IPS-15b (cell line): ENCODE measurements around the gene DDB1.

Experiments
- H3K27me3 ChIP-seq: one replicate; pipeline ENCODE4 v1.6.1; 2013; ENCODE audit warnings: low read length; ENCODE audit not compliant: control insufficient read depth, insufficient read depth
- H3K36me3 ChIP-seq: one replicate; pipeline ENCODE4 v1.6.1; 2013; ENCODE audit warnings: low read length; ENCODE audit not compliant: control insufficient read depth, insufficient read depth
- H3K4me1 ChIP-seq: one replicate; pipeline ENCODE4 v1.6.1; 2013; ENCODE audit warnings: mild to moderate bottlenecking, low read length; ENCODE audit not compliant: control insufficient read depth, insufficient read depth
- H3K4me3 ChIP-seq: one replicate; pipeline ENCODE4 v1.5.1; 2013; ENCODE audit warnings: low read depth, low read length
- H3K9ac ChIP-seq: one replicate; pipeline ENCODE4 v1.6.1; 2013; ENCODE audit warnings: low read depth, mild to moderate bottlenecking, low read length
- H3K9me3 ChIP-seq: one replicate; pipeline ENCODE4 v1.6.1; 2013; ENCODE audit warnings: mild to moderate bottlenecking, low read length; ENCODE audit not compliant: control insufficient read depth, insufficient read depth

Gene DDB1

DNA sequence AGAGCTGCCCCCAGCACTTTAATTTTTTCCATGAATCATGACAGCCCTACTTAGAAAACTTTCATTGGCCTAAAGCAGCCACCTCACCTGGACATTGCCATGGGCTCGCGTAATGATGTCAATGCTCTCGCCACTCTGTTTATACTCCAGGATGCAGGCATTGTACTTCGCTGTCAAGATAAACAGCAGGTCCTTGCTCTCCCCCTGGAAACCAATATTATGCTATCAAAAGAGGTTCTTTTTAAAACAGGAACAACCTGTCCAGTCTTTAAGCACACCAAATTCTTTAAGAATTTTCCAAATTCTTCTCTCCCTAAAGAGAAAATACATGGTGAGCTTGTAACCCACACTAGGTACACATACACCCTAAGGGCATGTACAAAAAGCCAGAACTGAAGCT lies 3.0 kb downstream of the DDB1 start:
- H3K4me3 ChIP-seq: no peak overlapping the region
- no peak overlapping the region for H3K9ac ChIP-seq
- no peaks in the 10 kb centered on the region for H3K9me3 ChIP-seq
- H3K36me3 ChIP-seq: peaks cover 34% of the 10 kb centered on the region
- H3K27me3 ChIP-seq: no peaks in the 10 kb centered on the region
- H3K4me1 ChIP-seq: peaks cover 4% of the 10 kb centered on the region

DNA sequence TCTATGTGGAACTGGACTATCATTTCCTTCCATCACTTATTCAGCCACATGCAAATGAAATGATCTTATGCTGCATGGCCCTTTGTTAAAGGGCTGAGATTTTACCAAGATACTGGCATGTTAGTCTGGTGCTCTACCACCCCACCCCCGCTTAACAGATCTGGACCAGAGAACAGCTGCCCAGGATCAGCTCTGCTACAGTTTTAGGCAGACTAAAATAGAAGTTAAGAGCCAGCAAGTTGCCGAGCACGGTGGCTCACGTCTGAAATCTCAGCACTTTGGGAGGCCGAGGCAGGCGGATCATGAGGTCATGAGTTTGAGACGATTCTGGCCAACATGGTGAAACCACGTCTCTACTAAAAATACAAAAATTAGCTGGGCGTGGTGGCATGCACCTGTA lies 4.6 kb downstream of the DDB1 start:
- H3K9me3 ChIP-seq: no peaks in the 10 kb centered on the region
- peaks cover 3% of the 10 kb centered on the region for H3K4me1 ChIP-seq
- H3K27me3 ChIP-seq: no peaks in the 10 kb centered on the region
- no peak overlapping the region for H3K9ac ChIP-seq
- H3K4me3 ChIP-seq: no peak overlapping the region
- H3K36me3 ChIP-seq: peaks cover 47% of the 10 kb centered on the region

DNA sequence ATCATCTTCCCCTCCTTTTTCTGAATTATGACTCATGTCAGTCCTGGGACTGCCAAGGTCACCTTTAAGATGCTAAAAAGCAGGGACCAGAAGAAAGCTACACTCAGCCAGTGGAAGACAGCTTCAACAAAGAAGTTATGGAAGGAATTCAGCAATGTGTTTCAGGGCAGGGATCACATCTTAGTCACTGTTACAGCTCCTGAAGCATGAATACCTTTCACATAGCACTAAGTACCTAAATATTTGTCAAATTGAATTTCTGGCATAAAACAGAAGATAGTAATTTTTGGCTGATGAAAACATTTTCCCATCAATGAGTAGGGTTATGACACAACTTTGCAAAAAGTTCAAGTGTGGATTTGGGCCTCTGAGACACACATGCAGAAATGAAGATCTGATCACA lies 5.2 kb downstream of the DDB1 start:
- no peak overlapping the region for H3K4me3 ChIP-seq
- H3K9me3 ChIP-seq: no peaks in the 10 kb centered on the region
- no peaks in the 10 kb centered on the region for H3K27me3 ChIP-seq
- peaks cover 3% of the 10 kb centered on the region for H3K4me1 ChIP-seq
- peaks cover 54% of the 10 kb centered on the region for H3K36me3 ChIP-seq
- H3K9ac ChIP-seq: no peak overlapping the region

DNA sequence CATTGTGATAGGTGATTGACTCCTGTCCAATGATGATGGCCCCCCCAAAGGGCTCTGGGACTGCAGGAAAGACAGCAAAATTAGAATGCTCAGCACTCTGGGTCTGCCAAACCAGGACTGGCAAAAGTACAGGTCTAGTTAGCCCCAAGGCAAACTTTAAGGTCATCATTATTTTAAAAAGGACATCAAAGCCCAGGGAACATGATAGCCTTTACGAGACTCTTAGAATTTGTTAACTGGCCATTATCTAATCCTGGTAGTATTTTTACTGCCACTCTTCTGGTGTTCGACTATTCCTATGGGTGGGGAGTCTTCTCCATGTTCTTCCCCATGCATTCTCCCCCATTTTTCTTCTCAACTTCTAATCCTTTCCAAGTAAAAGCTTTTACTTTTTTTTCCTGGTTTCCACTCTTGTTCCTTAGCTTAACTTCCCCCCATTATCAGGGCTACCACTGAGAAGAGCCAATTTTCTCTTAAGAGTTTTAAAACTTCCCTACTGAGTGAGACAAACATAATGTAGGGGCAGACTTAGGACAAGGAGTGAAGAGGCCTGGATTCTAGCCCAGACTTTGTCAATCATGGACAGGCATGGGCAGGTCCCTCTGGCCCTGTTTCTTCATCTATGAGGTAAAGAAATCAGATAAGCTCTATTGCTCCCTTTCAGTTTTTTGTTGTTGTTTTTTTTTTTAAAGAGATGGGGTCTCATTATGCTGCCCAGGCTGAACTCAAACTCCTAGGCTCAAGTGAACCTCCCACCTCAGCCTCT lies 7.1 kb downstream of the DDB1 start:
- no peak overlapping the region for H3K4me3 ChIP-seq
- peaks cover 67% of the 10 kb centered on the region for H3K36me3 ChIP-seq
- H3K9ac ChIP-seq: no peak overlapping the region

DNA sequence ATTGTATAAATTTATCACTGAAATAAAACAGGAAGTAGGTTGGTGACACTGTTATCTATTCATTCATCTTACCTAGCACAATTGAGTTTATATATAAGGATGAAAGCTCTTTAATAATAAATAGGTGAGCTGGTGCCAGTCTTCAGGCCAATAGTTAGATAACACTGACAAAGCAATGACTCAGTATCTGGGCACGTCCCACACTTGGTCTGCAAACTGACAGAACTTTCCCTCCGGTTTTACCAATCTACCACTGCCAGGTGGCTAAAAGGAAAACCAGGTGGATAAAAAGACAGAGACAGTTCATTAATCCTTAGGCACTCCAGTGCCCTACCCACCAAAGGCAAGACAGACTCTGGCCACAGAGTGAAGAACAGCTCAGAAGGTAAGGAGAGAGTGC lies 17.6 kb downstream of the DDB1 start:
- H3K27me3 ChIP-seq: no peaks in the 10 kb centered on the region
- no peak overlapping the region for H3K9ac ChIP-seq
- no peak overlapping the region for H3K4me3 ChIP-seq
- H3K36me3 ChIP-seq: peaks cover 51% of the 10 kb centered on the region
- H3K9me3 ChIP-seq: no peaks in the 10 kb centered on the region
- H3K4me1 ChIP-seq: no peaks in the 10 kb centered on the region

More for the DNA sequence above, 7.1 kb downstream of the DDB1 start:
- no peaks in the 10 kb centered on the region for H3K4me1 ChIP-seq
- no peaks in the 10 kb centered on the region for H3K27me3 ChIP-seq
- H3K9me3 ChIP-seq: no peaks in the 10 kb centered on the region

DNA sequence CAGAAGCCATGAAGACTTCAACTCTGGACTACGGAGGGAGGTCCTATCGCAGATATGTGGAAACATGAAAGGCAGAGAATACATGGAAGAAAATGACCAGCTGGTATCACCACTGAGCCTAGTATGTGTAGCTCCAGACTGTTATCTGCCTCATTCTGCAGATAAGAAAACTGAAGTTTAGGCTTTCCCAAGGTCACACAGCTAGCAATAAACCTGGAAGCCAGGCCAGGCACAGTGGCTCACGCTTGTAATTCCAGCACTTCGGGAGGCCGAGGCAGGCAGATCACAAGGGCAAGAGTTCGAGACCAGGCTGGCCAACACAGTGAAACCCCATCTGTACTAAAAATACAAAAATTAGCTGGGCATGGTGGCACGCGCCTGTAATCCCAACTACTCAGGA lies 22.2 kb downstream of the DDB1 start:
- H3K4me3 ChIP-seq: no peak overlapping the region
- H3K27me3 ChIP-seq: no peaks in the 10 kb centered on the region
- H3K36me3 ChIP-seq: peaks cover 84% of the 10 kb centered on the region
- no peak overlapping the region for H3K9ac ChIP-seq
- no peaks in the 10 kb centered on the region for H3K4me1 ChIP-seq
- H3K9me3 ChIP-seq: no peaks in the 10 kb centered on the region

DNA sequence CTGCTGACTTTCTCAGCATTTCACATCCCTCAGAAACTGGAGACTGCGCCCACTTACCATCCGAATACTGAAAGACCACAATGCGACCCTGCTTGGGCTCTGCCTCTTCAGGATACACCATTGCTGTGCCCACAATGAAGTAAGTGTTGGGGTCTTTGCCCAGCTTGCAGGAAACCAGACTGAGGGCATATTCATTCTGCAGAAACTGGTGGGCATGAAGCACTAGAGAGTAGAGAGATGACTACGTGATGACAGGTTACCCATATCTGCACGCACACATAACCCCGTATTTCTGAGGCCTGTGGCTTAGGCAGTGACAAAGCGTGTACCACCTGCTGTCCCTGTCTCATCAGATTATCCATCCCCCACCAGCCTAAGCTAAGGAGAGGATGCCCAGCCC lies 23.2 kb downstream of the DDB1 start:
- Histone ChIP-seq H3K9ac (no peak overlapping the region), H3K27me3 (no peaks in the 10 kb centered on the region), H3K36me3 (peaks cover 84% of the 10 kb centered on the region), H3K4me1 (no peaks in the 10 kb centered on the region), H3K4me3 (no peak overlapping the region), H3K9me3 (no peaks in the 10 kb centered on the region)

DNA sequence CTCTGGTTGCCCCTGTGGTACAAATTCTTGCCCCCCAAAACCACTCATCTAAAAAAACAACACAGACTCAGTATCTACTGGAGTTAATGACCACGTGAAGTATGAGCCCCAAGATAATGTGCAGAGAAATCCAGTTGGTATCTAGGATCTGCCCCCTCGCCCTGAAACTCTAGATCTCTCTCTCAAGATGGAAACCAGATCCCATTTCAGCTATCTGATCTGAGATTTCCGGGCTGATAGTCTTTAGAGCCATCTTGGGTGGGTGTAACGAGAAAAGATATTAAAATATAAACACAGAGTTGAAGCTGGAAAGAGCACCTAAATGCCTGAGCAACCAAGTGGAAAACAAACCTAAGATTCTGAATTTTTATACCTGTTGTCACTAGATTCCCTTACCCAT lies 23.8 kb downstream of the DDB1 start:
- no peaks in the 10 kb centered on the region for H3K4me1 ChIP-seq
- H3K9ac ChIP-seq: no peak overlapping the region
- H3K27me3 ChIP-seq: no peaks in the 10 kb centered on the region
- H3K9me3 ChIP-seq: no peaks in the 10 kb centered on the region
- peaks cover 82% of the 10 kb centered on the region for H3K36me3 ChIP-seq
- no peak overlapping the region for H3K4me3 ChIP-seq

DNA sequence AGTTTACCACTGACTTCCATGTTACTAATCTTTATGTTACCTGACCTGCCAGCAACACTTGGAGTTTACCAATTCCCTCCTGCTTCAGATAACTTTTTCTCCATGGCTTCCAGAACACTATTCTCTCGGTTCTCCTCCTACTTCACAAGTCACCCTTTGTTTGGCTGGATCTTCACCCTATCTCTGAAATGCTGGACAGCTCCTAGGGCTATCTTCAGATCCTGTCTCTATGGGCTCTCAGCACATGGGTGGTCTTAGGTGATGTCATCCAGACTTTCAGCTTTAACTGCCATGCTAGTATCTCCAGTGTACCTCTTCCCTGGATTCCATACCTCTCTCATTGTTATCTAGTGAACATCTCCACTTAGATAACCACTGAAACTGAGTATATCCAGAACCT lies 25.6 kb downstream of the DDB1 start:
- no peaks in the 10 kb centered on the region for H3K27me3 ChIP-seq
- no peaks in the 10 kb centered on the region for H3K4me1 ChIP-seq
- H3K9me3 ChIP-seq: no peaks in the 10 kb centered on the region
- no peak overlapping the region for H3K4me3 ChIP-seq
- no peak overlapping the region for H3K9ac ChIP-seq
- peaks cover 83% of the 10 kb centered on the region for H3K36me3 ChIP-seq

DNA sequence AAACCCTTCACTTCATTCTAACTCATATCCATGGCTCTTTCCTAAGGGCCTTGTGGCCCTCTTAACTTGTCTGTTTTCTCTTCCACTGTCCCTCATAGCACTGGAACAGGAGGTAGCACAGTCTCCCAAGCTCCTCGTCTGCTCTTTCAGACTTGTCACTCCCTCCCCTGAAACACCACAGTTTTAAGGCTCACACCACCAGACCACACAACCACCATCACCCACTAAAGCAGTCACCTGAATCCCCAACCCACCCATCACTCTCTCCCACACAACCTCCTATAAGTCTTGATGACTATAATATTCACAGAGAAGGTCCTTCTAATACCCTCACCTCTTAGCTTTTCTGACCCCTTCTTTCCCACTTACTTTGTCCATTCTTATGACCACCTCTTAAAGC lies 26.7 kb downstream of the DDB1 start:
- peaks cover 85% of the 10 kb centered on the region for H3K36me3 ChIP-seq
- H3K9ac ChIP-seq: no peak overlapping the region
- H3K4me3 ChIP-seq: no peak overlapping the region
- H3K4me1 ChIP-seq: no peaks in the 10 kb centered on the region
- H3K27me3 ChIP-seq: no peaks in the 10 kb centered on the region
- no peaks in the 10 kb centered on the region for H3K9me3 ChIP-seq

DNA sequence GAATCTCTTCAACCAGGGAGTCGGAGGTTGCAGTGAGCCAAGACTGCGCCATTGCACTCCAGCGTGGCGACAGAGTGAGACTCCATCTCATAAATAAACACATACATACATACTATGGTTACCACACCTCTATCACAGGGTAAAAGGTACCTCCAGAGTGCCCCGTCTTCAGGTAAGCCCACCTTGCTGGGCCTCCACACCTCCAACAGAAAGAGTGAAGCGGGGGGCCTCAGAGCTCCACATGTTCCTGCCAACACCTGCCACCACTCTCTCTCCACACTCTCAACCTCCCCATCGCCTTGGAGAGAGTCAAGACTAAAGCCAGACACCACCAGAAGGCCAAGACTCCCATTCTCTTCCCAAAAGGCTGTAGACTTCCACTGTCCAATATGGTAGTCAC lies 27.5 kb downstream of the DDB1 start:
- Histone ChIP-seq H3K9ac (no peak overlapping the region), H3K36me3 (peaks cover 88% of the 10 kb centered on the region), H3K9me3 (no peaks in the 10 kb centered on the region), H3K27me3 (no peaks in the 10 kb centered on the region), H3K4me3 (no peak overlapping the region), H3K4me1 (no peaks in the 10 kb centered on the region)

DNA sequence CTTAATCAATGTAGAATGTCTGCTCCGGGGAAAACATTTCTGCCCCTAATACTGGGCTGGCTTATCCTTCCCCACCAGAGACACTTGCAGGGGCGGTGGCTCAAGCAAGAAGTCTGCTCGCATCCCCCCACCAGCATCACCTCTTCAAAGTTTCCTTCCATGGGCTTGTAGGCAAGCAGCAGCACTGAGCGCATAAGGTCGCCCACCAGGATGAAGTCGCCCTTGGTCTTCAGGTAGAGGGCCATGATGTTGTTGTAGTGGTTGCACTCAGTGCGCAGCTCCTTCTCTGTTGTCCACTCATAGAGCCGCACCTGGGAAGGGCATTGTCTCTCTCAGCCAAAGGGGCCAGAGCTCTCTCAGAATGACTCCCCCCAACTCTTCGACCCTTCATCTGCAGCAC lies 29.2 kb downstream of the DDB1 start:
- H3K36me3 ChIP-seq: peaks cover 80% of the 10 kb centered on the region
- H3K9ac ChIP-seq: no peak overlapping the region
- H3K9me3 ChIP-seq: no peaks in the 10 kb centered on the region
- H3K4me3 ChIP-seq: no peak overlapping the region
- no peaks in the 10 kb centered on the region for H3K4me1 ChIP-seq
- H3K27me3 ChIP-seq: no peaks in the 10 kb centered on the region
